HEK293 (cell line): Measurements from ENCODE around the gene TRAPPC10.

Experiments
- CTCF ChIA-PET: fragments of 350-600 bp; formaldehyde crosslinking; extraction: SDS; loops from one replicate; lab custom pipeline; 2021; ENCODE audit warnings: antibody characterized with exemption; lab: Yijun Ruan, JAX
- POLR2A ChIA-PET: fragments of 300-600 bp; formaldehyde crosslinking; extraction: SDS; loops from one replicate; lab custom pipeline; 2020; ENCODE audit warnings: antibody characterized with exemption, inconsistent platforms; lab: Yijun Ruan, JAX
- H3K27ac ChIP-seq: fragments of 200-500 bp; sonication (Bioruptor generic); 2 replicates; pipeline ENCODE4 v1.5.1; 2014; ENCODE audit warnings: low read depth, low read length, control low read depth, inconsistent platforms; ENCODE audit errors: extremely low read depth
- H3K36me3 ChIP-seq, 2 experiments: fragments of 200-500 bp in 1 of 2; sonication (Bioruptor generic) in 1 of 2; 1 replicate in 1 of 2; 2 replicates in 1 of 2; pipeline ENCODE4 v1.5.1; 2014 to 2017; ENCODE audit warnings: inconsistent platforms in 2 of 2, low read length in 2 of 2; ENCODE audit not compliant: control insufficient read depth in 2 of 2, insufficient read depth in 1 of 2
- H3K4me1 ChIP-seq: fragments of 200-500 bp; sonication (Bioruptor generic); 2 replicates; pipeline ENCODE4 v1.5.1; 2014; ENCODE audit warnings: mild to moderate bottlenecking, low read length, inconsistent platforms; ENCODE audit not compliant: control insufficient read depth, insufficient read depth
- H3K4me3 ChIP-seq: 2 replicates; pipeline ENCODE4 v1.5.1; 2011; ENCODE audit warnings: low read depth, mild to moderate bottlenecking, control low read depth, low read length, moderate library complexity
- H3K9me3 ChIP-seq: fragments of 200-500 bp; sonication (Bioruptor generic); 2 replicates; pipeline ENCODE4 v1.5.1; 2014; ENCODE audit warnings: low read depth, low read length, inconsistent platforms; ENCODE audit not compliant: control insufficient read depth, insufficient read depth
- BCL11A ChIP-seq: fragments of 450-650 bp; formaldehyde crosslinking; IDR thresholded peaks from 2 replicates; pipeline ENCODE4 v1.5.1; 2016; ENCODE audit warnings: low read depth, missing biosample characterization, missing genetic modification characterization
- KLF9 ChIP-seq: fragments of 450-650 bp; formaldehyde crosslinking; IDR thresholded peaks from 2 replicates; pipeline ENCODE4 v1.5.1; 2016; ENCODE audit warnings: missing biosample characterization, missing genetic modification characterization, low read depth
- RBAK ChIP-seq: fragments of 450-650 bp; formaldehyde crosslinking; IDR thresholded peaks from 2 replicates; pipeline ENCODE4 v1.5.1; 2016; ENCODE audit warnings: missing biosample characterization, missing genetic modification characterization
- ZNF133 ChIP-seq: fragments of 450-650 bp; formaldehyde crosslinking; IDR thresholded peaks from 2 replicates; pipeline ENCODE4 v1.5.1; 2016; ENCODE audit warnings: missing biosample characterization, missing genetic modification characterization
- ZNF175 ChIP-seq: fragments of 450-650 bp; formaldehyde crosslinking; IDR thresholded peaks from 2 replicates; pipeline ENCODE4 v1.5.1; 2016; ENCODE audit warnings: missing biosample characterization, missing genetic modification characterization
- ZNF19 ChIP-seq: fragments of 450-650 bp; formaldehyde crosslinking; IDR thresholded peaks from 2 replicates; pipeline ENCODE4; 2016; ENCODE audit warnings: missing biosample characterization, missing genetic modification characterization, low read depth
- ZNF2 ChIP-seq: fragments of 450-650 bp; formaldehyde crosslinking; IDR thresholded peaks from 2 replicates; pipeline ENCODE4 v1.5.1; 2016; ENCODE audit warnings: missing biosample characterization, missing genetic modification characterization
- ZNF211 ChIP-seq: fragments of 450-650 bp; formaldehyde crosslinking; IDR thresholded peaks from 2 replicates; pipeline ENCODE4 v1.5.1; 2016; ENCODE audit warnings: low read depth, missing biosample characterization, missing genetic modification characterization
- ZNF302 ChIP-seq: fragments of 450-650 bp; formaldehyde crosslinking; IDR thresholded peaks from 2 replicates; pipeline ENCODE4 v1.5.1; 2016; ENCODE audit warnings: missing biosample characterization, missing genetic modification characterization, low read depth
- ZNF350 ChIP-seq: fragments of 450-650 bp; formaldehyde crosslinking; IDR thresholded peaks from 2 replicates; pipeline ENCODE4 v1.5.0; 2017; ENCODE audit warnings: missing biosample characterization, mild to moderate bottlenecking, missing genetic modification characterization
- ZNF362 ChIP-seq: fragments of 450-650 bp; formaldehyde crosslinking; IDR thresholded peaks from 2 replicates; pipeline ENCODE4 v1.5.1; 2016; ENCODE audit warnings: missing biosample characterization, missing genetic modification characterization
- ZNF423 ChIP-seq: fragments of 450-650 bp; formaldehyde crosslinking; IDR thresholded peaks from 2 replicates; pipeline ENCODE4 v1.5.1; 2016; ENCODE audit warnings: missing biosample characterization, missing genetic modification characterization
- ZNF518A ChIP-seq: fragments of 450-650 bp; formaldehyde crosslinking; conservative IDR thresholded peaks from 2 replicates; pipeline ENCODE4 v1.5.1; 2016; ENCODE audit warnings: low read depth, missing biosample characterization, missing genetic modification characterization
- ZNF555 ChIP-seq: fragments of 450-650 bp; formaldehyde crosslinking; conservative IDR thresholded peaks from 2 replicates; pipeline ENCODE4 v1.5.1; 2017; ENCODE audit warnings: missing biosample characterization, mild to moderate bottlenecking, missing genetic modification characterization, inconsistent platforms
- ZNF585B ChIP-seq: fragments of 450-650 bp; formaldehyde crosslinking; IDR thresholded peaks from 2 replicates; pipeline ENCODE4 v1.5.1; 2016; ENCODE audit warnings: missing biosample characterization, missing genetic modification characterization
- ZNF600 ChIP-seq: fragments of 450-650 bp; formaldehyde crosslinking; IDR thresholded peaks from 2 replicates; pipeline ENCODE4 v1.5.1; 2016; ENCODE audit warnings: missing biosample characterization, missing genetic modification characterization
- ZNF610 ChIP-seq: fragments of 450-650 bp; formaldehyde crosslinking; IDR thresholded peaks from 2 replicates; pipeline ENCODE4 v1.5.1; 2016; ENCODE audit warnings: missing biosample characterization, missing genetic modification characterization, borderline replicate concordance
- ZNF629 ChIP-seq: fragments of 450-650 bp; formaldehyde crosslinking; IDR thresholded peaks from 2 replicates; pipeline ENCODE4 v1.5.1; 2017; ENCODE audit warnings: missing biosample characterization, missing genetic modification characterization
- ZNF664 ChIP-seq: fragments of 450-650 bp; formaldehyde crosslinking; IDR thresholded peaks from 2 replicates; pipeline ENCODE4 v1.5.1; 2016; ENCODE audit warnings: missing biosample characterization, missing genetic modification characterization
- ZNF837 ChIP-seq: fragments of 450-650 bp; formaldehyde crosslinking; IDR thresholded peaks from 2 replicates; pipeline ENCODE4 v1.5.1; 2016; ENCODE audit warnings: missing biosample characterization, missing genetic modification characterization
- ZNF843 ChIP-seq: fragments of 450-650 bp; formaldehyde crosslinking; IDR thresholded peaks from 2 replicates; pipeline ENCODE4 v1.5.1; 2016; ENCODE audit warnings: missing biosample characterization, missing genetic modification characterization

The TRAPPC10 gene

GRCh38 chr21:44005071-44005470 is 7.0 kb upstream of the TRAPPC10 start (continued):
- TF ChIP-seq ZNF629 (no peak), ZNF518A (no peak), ZNF843 (no peak), ZNF585B (no peak)

- H3K4me1 ChIP-seq, result 0 out of 2 replicates have a peak, but pooled peaks cover under 1% of the 10 kb centered on the region
- H3K36me3 ChIP-seq, result no peaks in the 10 kb centered on the region
- ChIA-PET POLR2A (no interaction called here), CTCF (interaction anchor here (0.5 kb wide), 1 partner anchor 20 kb away, joined by 6 read pairs; no protein-coding TSS in a partner anchor)
- no peaks in the 10 kb centered on the region for H3K9me3 ChIP-seq
- H3K27ac ChIP-seq, result no peak overlapping the region
- no peak overlapping the region for H3K4me3 ChIP-seq
- TF ChIP-seq ZNF302 (tag by site-specific recombination) (no peak), ZNF600 (tag by site-specific recombination) (0 out of 2 replicates have a peak, but pooled peaks have one; percentile 14)
Observed at GRCh38 chr21:44005593-44005992, 6.5 kb upstream of the TRAPPC10 start.

- Histone ChIP-seq H3K36me3 (no peaks in the 10 kb centered on the region), H3K4me3 (no peak overlapping the region), H3K27ac (no peak overlapping the region), H3K4me1 (peaks cover 5% of the 10 kb centered on the region), H3K9me3 (no peaks in the 10 kb centered on the region)
- ChIA-PET POLR2A (no interaction called here), CTCF (interaction anchor here (0.5 kb wide), 1 partner anchor 21 kb away, joined by 6 read pairs; no protein-coding TSS in a partner anchor)
- TF ChIP-seq KLF9 (tag by site-specific recombination), result no peak
- TF ChIP-seq ZNF133 (tag by site-specific recombination), result no peak
- TF ChIP-seq ZNF664 (tag by site-specific recombination), result 0 out of 2 replicates have a peak, but pooled peaks have one; percentile 13
Observed at GRCh38 chr21:44006017-44006619, 6.0 kb upstream of the TRAPPC10 start.

GRCh38 chr21:44006656-44007055 is 5.5 kb upstream of the TRAPPC10 start:
- no peaks in the 10 kb centered on the region for H3K9me3 ChIP-seq
- H3K4me1 ChIP-seq, result peaks cover 7% of the 10 kb centered on the region
- H3K4me3 ChIP-seq, result no peak overlapping the region
- TF ChIP-seq ZNF19 (no peak), RBAK (tag by site-specific recombination) (no peak), ZNF2 (tag by site-specific recombination) (no peak), ZNF555 (tag by site-specific recombination) (no peak), ZNF362 (tag by site-specific recombination) (no peak), ZNF423 (tag by site-specific recombination) (no peak), ZNF837 (tag by site-specific recombination) (no peak), BCL11A (tag by site-specific recombination) (no peak), ZNF211 (tag by site-specific recombination) (no peak), ZNF610 (no peak), ZNF175 (tag by site-specific recombination) (no peak), ZNF350 (no peak)
- ChIA-PET POLR2A (no interaction called here), CTCF (no interaction called here)
- no peaks in the 10 kb centered on the region for H3K36me3 ChIP-seq
- no peak overlapping the region for H3K27ac ChIP-seq
